Measurements from ENCODE around the gene SHROOM3.
"Not testable (repeated sequence)": the region's sequence is repeated elsewhere in the genome, so short reads cannot be mapped to it uniquely, and the experiment has no call there.

The SHROOM3 gene

GRCh38 chr4:76723924-76724323 is 288.9 kb downstream of the SHROOM3 start:
- DNase-seq (ENCODE audit: low spot score), result peak; percentile 41

DNA sequence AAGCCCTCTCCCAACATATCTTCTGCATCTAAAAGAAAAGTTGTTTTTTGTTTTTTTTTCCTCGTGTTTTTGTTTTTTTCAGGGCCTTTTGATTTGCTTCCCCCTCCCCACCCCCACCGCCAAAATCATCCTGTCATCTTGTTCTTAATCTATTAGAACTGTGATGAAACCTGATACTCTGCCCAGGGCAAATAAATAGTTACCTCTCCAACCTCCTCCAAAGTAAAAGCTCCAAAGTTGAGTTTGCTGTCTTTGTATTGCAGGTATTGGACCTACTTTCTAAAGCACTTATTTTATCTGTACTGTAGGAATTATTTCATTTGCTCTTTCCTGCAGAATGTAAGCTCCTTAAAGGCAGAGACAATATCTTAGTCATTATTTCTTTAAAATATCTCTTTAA is 290.0 kb downstream of the SHROOM3 start:
- no peak for DNase-seq (ENCODE audit: low spot score)

DNA sequence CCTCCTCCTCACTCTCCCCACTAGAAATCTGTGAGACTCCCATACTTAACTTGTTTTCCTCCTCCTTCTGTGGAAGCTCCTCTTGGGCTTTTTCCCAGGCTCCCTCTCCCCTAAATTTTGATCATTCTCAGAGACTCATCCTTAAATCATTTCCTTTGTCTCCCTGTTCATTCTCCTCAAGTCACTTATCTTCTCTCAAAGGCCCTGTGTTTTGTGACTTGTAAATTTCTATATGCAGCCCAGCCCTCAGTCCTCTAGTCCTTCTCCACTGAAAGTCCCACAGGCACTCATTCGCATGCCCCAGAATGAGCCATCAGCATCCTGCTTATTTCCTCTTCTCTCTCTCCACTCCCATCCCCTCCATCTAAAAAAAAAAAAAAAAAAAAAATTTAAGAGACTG is 291.1 kb downstream of the SHROOM3 start:
- no peak for DNase-seq (ENCODE audit: low spot score)

GRCh38 chr4:76726631-76727030 is 291.6 kb downstream of the SHROOM3 start:
- no peak for DNase-seq (ENCODE audit: low spot score)

GRCh38 chr4:76727934-76728333 is 292.9 kb downstream of the SHROOM3 start:
- DNase-seq (ENCODE audit: low spot score), result not testable (repeated sequence)

DNA sequence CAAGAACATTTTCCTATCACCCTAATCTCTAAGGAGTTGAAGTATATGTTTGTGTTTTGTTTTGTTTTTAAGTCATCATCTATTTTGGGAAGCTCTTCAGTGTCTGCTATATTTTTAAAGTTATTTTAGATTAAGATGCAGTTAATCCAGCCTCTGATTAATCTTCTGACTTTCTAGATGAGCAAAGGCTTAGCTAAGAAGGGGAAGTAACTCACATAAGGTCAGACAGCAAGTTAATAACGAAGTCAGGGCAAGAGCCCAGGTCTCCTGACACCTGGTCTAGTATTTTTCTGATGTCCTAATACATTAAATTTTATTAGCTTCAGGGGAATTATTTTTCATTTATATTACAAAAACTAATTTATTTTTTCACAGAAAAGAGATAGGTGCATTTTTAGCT is 294.4 kb downstream of the SHROOM3 start:
- no peak for DNase-seq (ENCODE audit: low spot score)

- DNase-seq (ENCODE audit: low spot score), result no peak
Measured at GRCh38 chr4:76729980-76730379, 295.0 kb downstream of the SHROOM3 start.

GRCh38 chr4:76732246-76732645 is 297.2 kb downstream of the SHROOM3 start:
- DNase-seq (ENCODE audit: low spot score), result no peak

DNA sequence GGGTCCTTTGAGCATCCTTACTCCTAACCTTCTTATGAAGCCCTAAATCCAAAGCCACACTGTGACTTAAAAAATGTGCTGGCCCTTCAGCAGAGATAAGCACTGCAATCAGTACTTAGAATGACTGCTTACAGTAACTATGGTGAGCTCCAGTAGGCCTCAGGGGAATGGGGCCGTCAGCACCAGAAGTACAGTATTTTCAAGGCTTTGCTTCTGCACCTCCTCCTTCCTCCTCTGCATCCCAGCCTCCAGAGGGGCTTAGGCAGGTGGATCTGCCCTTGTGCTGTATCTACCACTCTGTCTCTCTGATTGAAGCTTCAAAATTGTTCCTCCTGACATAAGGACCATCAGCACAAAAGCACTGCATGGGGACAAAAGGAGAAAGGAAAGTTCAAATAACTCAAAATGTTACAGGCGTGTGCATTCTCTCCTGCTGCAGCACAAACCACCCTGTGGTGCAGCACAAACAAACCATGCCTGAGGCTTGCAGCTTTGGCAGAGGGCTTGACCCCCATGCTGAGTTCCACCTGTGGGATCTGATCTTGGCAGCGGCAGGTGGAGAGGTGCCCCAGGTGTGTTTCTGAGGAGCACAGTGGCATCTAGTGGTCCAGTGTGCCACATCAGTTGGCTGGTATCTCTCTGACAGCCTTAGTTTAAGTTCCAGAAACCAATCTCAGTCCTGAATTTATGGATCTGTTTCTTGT is 298.2 kb downstream of the SHROOM3 start:
- DNase-seq (ENCODE audit: low spot score), result no peak

GRCh38 chr4:76736414-76736813 is 301.4 kb downstream of the SHROOM3 start:
- no peak for DNase-seq (ENCODE audit: low spot score)

- no peak for DNase-seq (ENCODE audit: low spot score)
Measured at GRCh38 chr4:76737180-76737579, 302.2 kb downstream of the SHROOM3 start.

GRCh38 chr4:76737771-76738085 is 302.7 kb downstream of the SHROOM3 start:
- no peak for DNase-seq (ENCODE audit: low spot score)

DNA sequence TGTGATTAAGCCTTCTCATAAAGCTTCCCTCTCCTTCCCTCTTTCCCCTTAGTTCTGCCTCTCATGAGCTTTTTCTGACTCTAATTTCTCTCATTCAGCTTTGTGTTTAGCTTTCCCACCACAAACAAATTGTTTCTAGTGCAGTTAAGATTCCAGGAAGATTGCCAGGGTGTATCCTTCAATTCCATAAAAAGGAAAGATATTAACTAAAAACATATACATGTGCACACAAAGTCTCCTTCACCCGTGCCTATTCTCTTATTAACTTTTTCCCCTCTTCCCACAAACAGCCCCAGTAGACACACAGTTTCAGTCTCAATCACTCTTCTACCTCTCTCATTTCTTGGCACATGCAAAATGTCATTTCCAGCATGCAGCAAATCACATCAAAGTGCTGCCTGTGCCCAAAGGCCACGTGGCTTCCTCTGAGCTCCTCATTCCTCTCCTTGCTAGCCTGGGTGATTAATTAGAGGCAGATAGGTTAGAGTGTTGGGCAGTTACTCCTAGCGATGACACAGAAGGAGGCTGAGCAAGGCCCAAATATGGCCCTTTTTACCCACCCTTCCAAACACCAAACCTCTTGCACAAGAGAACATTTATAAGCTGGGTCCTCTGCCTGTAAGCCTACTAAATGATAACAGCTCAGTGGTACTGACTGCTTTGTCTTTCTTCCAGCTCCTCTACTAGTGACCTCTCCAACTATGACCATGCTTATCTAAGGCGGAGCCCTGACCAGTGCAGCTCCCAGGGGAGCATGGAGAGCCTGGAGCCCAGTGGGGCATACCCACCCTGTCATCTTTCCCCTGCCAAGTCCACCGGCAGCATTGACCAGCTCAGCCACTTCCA is 303.3 kb downstream of the SHROOM3 start:
- no peak for DNase-seq (ENCODE audit: low spot score)

DNA sequence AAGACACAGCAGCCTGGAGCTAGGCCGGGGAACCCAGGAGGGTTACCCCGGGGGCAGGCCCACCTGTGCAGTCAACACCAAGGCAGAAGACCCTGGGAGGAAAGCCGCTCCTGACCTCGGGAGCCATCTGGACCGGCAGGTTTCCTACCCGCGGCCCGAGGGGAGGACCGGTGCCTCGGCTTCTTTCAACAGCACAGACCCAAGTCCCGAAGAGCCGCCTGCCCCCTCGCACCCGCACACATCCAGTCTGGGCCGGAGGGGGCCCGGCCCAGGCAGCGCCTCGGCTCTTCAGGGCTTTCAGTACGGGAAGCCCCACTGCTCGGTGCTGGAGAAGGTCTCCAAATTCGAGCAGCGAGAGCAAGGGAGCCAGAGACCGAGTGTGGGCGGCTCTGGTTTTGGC is 305.2 kb downstream of the SHROOM3 start:
- DNase-seq (ENCODE audit: low spot score), result no peak

DNA sequence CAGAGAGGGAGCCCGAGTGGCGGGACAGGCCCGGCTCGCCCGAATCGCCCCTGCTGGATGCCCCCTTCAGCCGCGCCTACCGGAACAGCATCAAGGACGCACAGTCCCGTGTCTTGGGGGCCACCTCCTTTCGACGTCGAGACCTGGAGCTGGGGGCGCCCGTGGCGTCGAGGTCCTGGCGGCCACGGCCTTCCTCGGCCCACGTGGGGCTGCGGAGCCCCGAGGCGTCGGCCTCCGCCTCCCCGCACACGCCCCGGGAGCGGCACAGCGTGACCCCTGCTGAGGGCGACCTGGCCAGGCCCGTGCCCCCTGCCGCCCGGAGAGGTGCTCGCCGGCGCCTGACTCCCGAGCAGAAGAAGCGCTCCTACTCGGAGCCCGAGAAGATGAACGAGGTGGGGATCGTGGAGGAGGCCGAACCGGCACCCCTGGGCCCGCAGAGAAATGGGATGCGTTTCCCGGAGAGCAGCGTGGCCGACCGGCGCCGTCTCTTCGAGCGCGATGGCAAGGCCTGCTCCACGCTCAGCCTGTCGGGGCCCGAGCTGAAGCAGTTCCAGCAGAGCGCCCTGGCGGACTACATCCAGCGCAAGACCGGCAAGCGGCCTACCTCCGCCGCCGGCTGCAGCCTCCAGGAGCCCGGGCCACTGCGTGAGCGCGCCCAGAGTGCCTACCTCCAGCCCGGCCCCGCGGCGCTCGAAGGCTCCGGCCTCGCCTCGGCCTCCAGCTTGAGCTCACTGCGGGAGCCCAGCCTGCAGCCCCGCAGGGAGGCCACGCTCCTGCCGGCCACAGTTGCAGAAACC is 306.0 kb downstream of the SHROOM3 start:
- DNase-seq (ENCODE audit: low spot score), result no peak

DNA sequence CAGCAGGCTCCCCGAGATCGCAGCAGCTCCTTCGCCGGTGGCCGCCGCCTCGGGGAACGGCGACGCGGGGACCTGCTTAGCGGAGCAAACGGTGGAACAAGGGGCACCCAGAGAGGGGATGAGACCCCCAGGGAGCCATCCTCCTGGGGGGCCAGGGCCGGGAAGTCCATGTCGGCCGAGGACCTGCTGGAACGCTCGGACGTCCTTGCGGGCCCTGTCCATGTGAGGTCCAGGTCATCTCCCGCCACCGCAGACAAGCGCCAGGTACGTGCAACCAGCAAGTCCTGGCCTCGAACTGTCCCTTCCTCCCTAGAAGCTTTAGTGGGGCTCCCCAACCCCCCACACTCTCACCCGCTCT is 306.6 kb downstream of the SHROOM3 start:
- no peak for DNase-seq (ENCODE audit: low spot score)

DNA sequence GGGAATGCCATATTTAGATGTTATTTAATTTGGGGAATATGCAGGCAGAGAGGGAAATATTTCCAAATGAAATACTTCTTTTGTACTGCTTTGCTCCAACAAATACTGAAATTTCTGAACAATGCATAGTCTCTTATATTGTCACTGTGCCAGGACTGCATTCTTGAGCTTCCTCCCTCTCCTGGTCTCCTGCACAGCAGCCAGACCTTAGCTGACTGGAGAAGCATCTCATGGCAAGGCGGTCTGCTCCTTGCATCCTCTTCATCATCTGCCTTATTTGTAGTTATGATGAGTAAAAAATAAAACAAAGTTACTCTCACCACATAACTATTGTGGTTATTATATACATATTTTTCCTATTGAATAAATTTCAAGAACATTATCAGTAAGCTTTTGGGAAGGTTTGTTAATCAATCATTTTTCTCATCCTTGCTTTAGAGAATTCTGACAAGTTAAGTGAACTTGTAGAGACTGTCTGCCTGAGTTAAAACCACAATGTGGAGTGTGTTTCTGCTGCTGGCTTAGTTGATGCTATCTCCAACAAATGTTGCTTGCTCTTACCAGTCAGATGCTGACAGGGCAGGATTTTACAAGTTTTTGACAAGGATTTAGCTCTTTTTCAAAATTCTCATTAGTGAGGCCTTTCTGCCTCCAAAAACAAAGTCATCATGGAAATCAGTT is 309.4 kb downstream of the SHROOM3 start:
- no peak for DNase-seq (ENCODE audit: low spot score)

GRCh38 chr4:76745240-76745639 is 310.2 kb downstream of the SHROOM3 start:
- no peak for DNase-seq (ENCODE audit: low spot score)

GRCh38 chr4:76747563-76747962 is 312.5 kb downstream of the SHROOM3 start:
- DNase-seq (ENCODE audit: low spot score), result no peak

GRCh38 chr4:76748649-76749048 is 313.6 kb downstream of the SHROOM3 start:
- peak; percentile 31 for DNase-seq (ENCODE audit: low spot score)

- no peak for DNase-seq (ENCODE audit: low spot score)
Measured at GRCh38 chr4:76749355-76749754, 314.3 kb downstream of the SHROOM3 start.

GRCh38 chr4:76750716-76751115 is 315.7 kb downstream of the SHROOM3 start:
- no peak for DNase-seq (ENCODE audit: low spot score)

Data from LoVo (cell line).